Panc1 (cell line): ENCODE results near the gene PHKG2. TPM values are rescaled to one million over a fixed set of nuclear protein-coding genes. Genes with fewer than 3 reads are reported as not detected.

Source experiments
- ATAC-seq: fragments of 200-7000 bp; cut with Tn5 transposase; 2 replicates; pipeline ENCODE4 v1.9.1; 2020; ENCODE audit warnings: mild to moderate bottlenecking, moderate library complexity
- BruUV-seq: library from RNA; stranded (reverse); fragments of 400-500 nt; replicated peaks from 2 replicates; lab custom pipeline; 2021; lab: Mats Ljungman, UMichigan
- CTCF ChIA-PET: fragments of 300-600 bp; sonication (Branson Sonifier 250); formaldehyde crosslinking; loops from one replicate; lab custom pipeline; 2022; ENCODE audit warnings: antibody characterized with exemption; lab: Charles Lee
- POLR2A ChIA-PET: fragments of 300-600 bp; sonication (Branson Sonifier 250); formaldehyde crosslinking; loops from one replicate; lab custom pipeline; 2022; ENCODE audit warnings: antibody characterized with exemption; lab: Charles Lee
- DNase-seq: peaks from one replicate; pipeline ENCODE4 v3.0.0-alpha.2; 2010; ENCODE audit warnings: low read depth, low spot score
- H3K27ac ChIP-seq: 2 replicates; pipeline ENCODE4 v1.5.1; 2011; ENCODE audit warnings: mild to moderate bottlenecking, low read length, inconsistent platforms
- H3K27me3 ChIP-seq: fragments of 200-500 bp; sonication (Bioruptor generic); 2 replicates; pipeline ENCODE4 v1.6.0; 2014; ENCODE audit warnings: low read length, inconsistent platforms; ENCODE audit not compliant: control insufficient read depth, insufficient read depth
- H3K36me3 ChIP-seq: fragments of 200-500 bp; sonication (Bioruptor generic); 2 replicates; pipeline ENCODE4 v1.5.1; 2014; ENCODE audit warnings: inconsistent platforms, mild to moderate bottlenecking, low read length, moderate library complexity; ENCODE audit not compliant: control insufficient read depth, insufficient read depth
- H3K4me1 ChIP-seq: 2 replicates; pipeline ENCODE4 v1.5.1; 2011; ENCODE audit warnings: inconsistent platforms, mild to moderate bottlenecking, low read length, moderate library complexity; ENCODE audit not compliant: control insufficient read depth, insufficient read depth
- H3K4me3 ChIP-seq, 2 experiments: 2 replicates each; pipeline ENCODE4 v1.5.1; 2011 to 2012; ENCODE audit warnings: low read depth in 2 of 2, low read length in 2 of 2, mild to moderate bottlenecking in 2 of 2, inconsistent platforms in 1 of 2, moderate library complexity in 1 of 2
- H3K9me3 ChIP-seq: fragments of 200-500 bp; sonication (Bioruptor generic); 2 replicates; pipeline ENCODE4 v1.5.1; 2014; ENCODE audit warnings: low read depth, mild to moderate bottlenecking, inconsistent platforms, low read length, moderate library complexity; ENCODE audit not compliant: control insufficient read depth, insufficient read depth
- POLR2AphosphoS5 ChIP-seq: IDR thresholded peaks from 2 replicates; pipeline ENCODE4 v1.6.1; 2012; ENCODE audit warnings: mild to moderate bottlenecking, low read depth, low read length, moderate library complexity
- SIN3A ChIP-seq: IDR thresholded peaks from 2 replicates; pipeline ENCODE4 v1.6.1; 2012; ENCODE audit warnings: low read depth, mild to moderate bottlenecking, low read length, moderate library complexity, borderline replicate concordance; ENCODE audit not compliant: insufficient read depth
- TCF7L2 ChIP-seq: IDR thresholded peaks from 2 replicates; pipeline ENCODE4 v1.6.1; 2011; ENCODE audit warnings: mild to moderate bottlenecking, low read depth, low read length, inconsistent platforms
- in situ Hi-C: cut with HindIII; loops from 2 replicates; pipeline ENCODE4 v1.10.0; 2016; ENCODE audit warnings: low sequenced_read_pairs, low pct_unique_long_range_greater_than_20kb
- intact Hi-C: fragments of 100-400 bp; cut with micrococcal nuclease; formaldehyde crosslinking; loops from one replicate; pipeline ENCODE4 v1.10.0; 2022; ENCODE audit not compliant: unreplicated experiment
- total RNA-seq: library from RNA; stranded (reverse); gene quantifications from one replicate; pipeline ENCODE4 v1.2.1, GENCODE V29; 2021; ENCODE audit not compliant: unreplicated experiment
- TF ChIP-seq, protein P1 (sequence below), 2 experiments: IDR thresholded peaks; 2 replicates each; pipeline ENCODE4 v1.6.1; 2011 to 2012; ENCODE audit warnings: low read depth in 2 of 2, control low read depth in 1 of 2, low read length in 1 of 2, mild to moderate bottlenecking in 1 of 2, moderate library complexity in 1 of 2; ENCODE audit not compliant: insufficient read depth in 1 of 2
- TF ChIP-seq, protein P2 (sequence below): fragments of 450-650 bp; IDR thresholded peaks from 2 replicates; pipeline ENCODE4 v1.5.1; 2017; ENCODE audit warnings: mild to moderate bottlenecking

PHKG2 gene
- total RNA-seq, 1 experiment from 2014 or later = 43.1 TPM

DNA sequence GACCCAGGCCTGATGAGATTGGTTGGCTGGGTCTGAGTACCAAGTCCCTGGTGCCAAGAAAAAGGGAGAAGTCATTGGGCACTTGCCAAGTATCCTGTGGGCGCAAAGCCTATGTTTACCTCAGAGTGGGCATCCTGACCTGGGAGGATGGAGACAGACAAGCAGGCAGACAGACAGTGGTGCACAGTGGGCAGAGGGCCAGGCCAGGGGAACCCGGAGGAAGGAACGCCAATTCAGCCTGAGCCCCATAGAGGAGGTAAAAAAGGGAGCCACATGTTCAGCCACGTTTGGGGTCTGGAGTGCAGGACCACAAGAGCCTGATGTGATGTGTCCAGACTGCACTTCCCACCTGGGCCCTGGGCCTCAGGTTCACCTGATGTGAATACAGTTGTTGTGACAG is 5.4 kb downstream of the PHKG2 start:
- no peak overlapping the region for H3K27ac ChIP-seq
- TF ChIP-seq POLR2AphosphoS5 (no peak), TCF7L2 (no peak), SIN3A (no peak)
- TF ChIP-seq, protein P1, sequence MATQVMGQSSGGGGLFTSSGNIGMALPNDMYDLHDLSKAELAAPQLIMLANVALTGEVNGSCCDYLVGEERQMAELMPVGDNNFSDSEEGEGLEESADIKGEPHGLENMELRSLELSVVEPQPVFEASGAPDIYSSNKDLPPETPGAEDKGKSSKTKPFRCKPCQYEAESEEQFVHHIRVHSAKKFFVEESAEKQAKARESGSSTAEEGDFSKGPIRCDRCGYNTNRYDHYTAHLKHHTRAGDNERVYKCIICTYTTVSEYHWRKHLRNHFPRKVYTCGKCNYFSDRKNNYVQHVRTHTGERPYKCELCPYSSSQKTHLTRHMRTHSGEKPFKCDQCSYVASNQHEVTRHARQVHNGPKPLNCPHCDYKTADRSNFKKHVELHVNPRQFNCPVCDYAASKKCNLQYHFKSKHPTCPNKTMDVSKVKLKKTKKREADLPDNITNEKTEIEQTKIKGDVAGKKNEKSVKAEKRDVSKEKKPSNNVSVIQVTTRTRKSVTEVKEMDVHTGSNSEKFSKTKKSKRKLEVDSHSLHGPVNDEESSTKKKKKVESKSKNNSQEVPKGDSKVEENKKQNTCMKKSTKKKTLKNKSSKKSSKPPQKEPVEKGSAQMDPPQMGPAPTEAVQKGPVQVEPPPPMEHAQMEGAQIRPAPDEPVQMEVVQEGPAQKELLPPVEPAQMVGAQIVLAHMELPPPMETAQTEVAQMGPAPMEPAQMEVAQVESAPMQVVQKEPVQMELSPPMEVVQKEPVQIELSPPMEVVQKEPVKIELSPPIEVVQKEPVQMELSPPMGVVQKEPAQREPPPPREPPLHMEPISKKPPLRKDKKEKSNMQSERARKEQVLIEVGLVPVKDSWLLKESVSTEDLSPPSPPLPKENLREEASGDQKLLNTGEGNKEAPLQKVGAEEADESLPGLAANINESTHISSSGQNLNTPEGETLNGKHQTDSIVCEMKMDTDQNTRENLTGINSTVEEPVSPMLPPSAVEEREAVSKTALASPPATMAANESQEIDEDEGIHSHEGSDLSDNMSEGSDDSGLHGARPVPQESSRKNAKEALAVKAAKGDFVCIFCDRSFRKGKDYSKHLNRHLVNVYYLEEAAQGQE (IDR thresholded peaks at IDR 0.05; ENCODE audit: insufficient read depth in 1 of 2, low read depth in 2 of 2, low read length in 1 of 2) = no peak
- TF ChIP-seq, protein P2, sequence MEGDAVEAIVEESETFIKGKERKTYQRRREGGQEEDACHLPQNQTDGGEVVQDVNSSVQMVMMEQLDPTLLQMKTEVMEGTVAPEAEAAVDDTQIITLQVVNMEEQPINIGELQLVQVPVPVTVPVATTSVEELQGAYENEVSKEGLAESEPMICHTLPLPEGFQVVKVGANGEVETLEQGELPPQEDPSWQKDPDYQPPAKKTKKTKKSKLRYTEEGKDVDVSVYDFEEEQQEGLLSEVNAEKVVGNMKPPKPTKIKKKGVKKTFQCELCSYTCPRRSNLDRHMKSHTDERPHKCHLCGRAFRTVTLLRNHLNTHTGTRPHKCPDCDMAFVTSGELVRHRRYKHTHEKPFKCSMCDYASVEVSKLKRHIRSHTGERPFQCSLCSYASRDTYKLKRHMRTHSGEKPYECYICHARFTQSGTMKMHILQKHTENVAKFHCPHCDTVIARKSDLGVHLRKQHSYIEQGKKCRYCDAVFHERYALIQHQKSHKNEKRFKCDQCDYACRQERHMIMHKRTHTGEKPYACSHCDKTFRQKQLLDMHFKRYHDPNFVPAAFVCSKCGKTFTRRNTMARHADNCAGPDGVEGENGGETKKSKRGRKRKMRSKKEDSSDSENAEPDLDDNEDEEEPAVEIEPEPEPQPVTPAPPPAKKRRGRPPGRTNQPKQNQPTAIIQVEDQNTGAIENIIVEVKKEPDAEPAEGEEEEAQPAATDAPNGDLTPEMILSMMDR = no peak
- in situ Hi-C loops (no loop called here), intact Hi-C loops (no loop called here)
- DNase-seq (no peak), ATAC-seq (no peak)
- H3K4me1 ChIP-seq = peaks cover 8% of the 10 kb centered on the region
- ChIA-PET POLR2A (no interaction called here), CTCF (no interaction called here)
- H3K9me3 ChIP-seq = no peaks in the 10 kb centered on the region
- BruUV-seq = no TSS peak
- H3K27me3 ChIP-seq = no peaks in the 10 kb centered on the region
- H3K36me3 ChIP-seq = peaks cover 3% of the 10 kb centered on the region
- H3K4me3 ChIP-seq = no peak overlapping the region

DNA sequence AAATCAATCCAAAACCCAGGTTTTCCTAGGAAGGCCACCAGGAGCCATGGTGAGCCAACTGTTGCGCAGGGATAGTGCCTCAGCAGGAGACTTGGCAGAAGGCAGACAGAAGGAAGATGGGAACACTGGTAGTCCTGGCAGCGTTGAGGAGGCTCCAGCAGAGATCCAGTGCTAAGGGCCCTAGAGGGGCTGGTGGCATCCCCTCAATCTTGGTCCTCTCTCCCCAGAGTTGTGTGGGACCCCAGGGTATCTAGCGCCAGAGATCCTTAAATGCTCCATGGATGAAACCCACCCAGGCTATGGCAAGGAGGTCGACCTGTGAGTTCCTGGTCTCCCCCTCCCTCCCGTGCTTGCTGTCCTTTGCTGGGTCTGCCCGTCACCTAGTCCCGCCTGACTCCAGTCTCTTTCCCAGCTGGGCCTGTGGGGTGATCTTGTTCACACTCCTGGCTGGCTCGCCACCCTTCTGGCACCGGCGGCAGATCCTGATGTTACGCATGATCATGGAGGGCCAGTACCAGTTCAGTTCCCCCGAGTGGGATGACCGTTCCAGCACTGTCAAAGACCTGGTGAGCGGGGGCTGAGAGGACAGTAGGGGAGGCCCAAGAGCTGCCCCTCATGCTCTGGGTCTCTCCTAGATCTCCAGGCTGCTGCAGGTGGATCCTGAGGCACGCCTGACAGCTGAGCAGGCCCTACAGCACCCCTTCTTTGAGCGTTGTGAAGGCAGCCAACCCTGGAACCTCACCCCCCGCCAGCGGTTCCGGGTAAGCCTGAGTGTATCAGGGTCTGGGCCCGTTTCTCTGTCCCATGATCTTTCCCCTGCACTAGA is 7.9 kb downstream of the PHKG2 start:
- intact Hi-C loops = no loop called here
- TF ChIP-seq, protein P2 = no peak
- TF ChIP-seq POLR2AphosphoS5 (no peak; the same call in 1 of the 2 replicates), SIN3A (no peak), TCF7L2 (no peak)
- TF ChIP-seq, protein P1 (IDR thresholded peaks at IDR 0.05; ENCODE audit: insufficient read depth in 1 of 2, low read depth in 2 of 2, low read length in 1 of 2) = no peak
- H3K4me3 ChIP-seq = no peak overlapping the region
- POLR2A ChIA-PET = no interaction called here
- no peaks in the 10 kb centered on the region for H3K9me3 ChIP-seq
- CTCF ChIA-PET = no interaction called here
- ATAC-seq (peak; percentile 7; the same call in 1 of the 2 replicates), DNase-seq (no peak)
- H3K27me3 ChIP-seq = no peaks in the 10 kb centered on the region
- H3K27ac ChIP-seq = no peak overlapping the region
- in situ Hi-C loops = no loop called here
- H3K4me1 ChIP-seq = peaks cover 17% of the 10 kb centered on the region
- peaks cover 3% of the 10 kb centered on the region for H3K36me3 ChIP-seq
- BruUV-seq = no TSS peak
